WTC11 (cell line): Measurements from ENCODE around the gene DSEL. TPM values are rescaled to one million over a fixed set of nuclear protein-coding genes. Genes with fewer than 3 reads are reported as not detected.

Experiments
- ATAC-seq: fragments of 200-7000 bp; cut with Tn5 transposase; 2 replicates; pipeline ENCODE4 v1.10.0; 2021; ENCODE audit warnings: mild to moderate bottlenecking, moderate library complexity
- CTCF ChIA-PET: fragments of 300-600 bp; sonication (Branson Sonifier 250); formaldehyde crosslinking; loops from one replicate; lab custom pipeline; 2021; ENCODE audit warnings: antibody characterized with exemption; lab: Charles Lee
- POLR2A ChIA-PET: fragments of 350-600 bp; sonication (Branson Sonifier 250); formaldehyde crosslinking; loops from one replicate; lab custom pipeline; 2021; ENCODE audit warnings: antibody characterized with exemption; lab: Charles Lee
- DNase-seq: peaks from one replicate; pipeline ENCODE4 v3.0.0; 2021; ENCODE audit warnings: low spot score
- H3K27ac Mint-ChIP-seq: 2 replicates; pipeline ENCODE4 v1.8.0; 2021; ENCODE audit warnings: mixed read lengths
- H3K27me3 Mint-ChIP-seq: 2 replicates; pipeline ENCODE4 v1.8.0; 2021; ENCODE audit warnings: low read depth, mild to moderate bottlenecking, moderate library complexity, mixed read lengths
- H3K36me3 Mint-ChIP-seq: 2 replicates; pipeline ENCODE4 v1.8.0; 2021; ENCODE audit warnings: mixed read lengths
- H3K4me1 Mint-ChIP-seq: 2 replicates; pipeline ENCODE4 v1.8.0; 2022; ENCODE audit warnings: mixed read lengths
- H3K4me3 Mint-ChIP-seq: 2 replicates; pipeline ENCODE4 v1.8.0; 2021; ENCODE audit warnings: mild to moderate bottlenecking, moderate library complexity, mixed read lengths
- H3K9me3 Mint-ChIP-seq: 2 replicates; pipeline ENCODE4 v1.8.0; 2021; ENCODE audit warnings: mixed read lengths
- AR ChIP-seq: fragments of 250-450 bp; sonication (Bioruptor Pico); IDR thresholded peaks from 2 replicates; pipeline ENCODE4 v1.9.0; 2021; ENCODE audit warnings: mild to moderate bottlenecking
- ATF6 ChIP-seq: sonication (generic); formaldehyde crosslinking; IDR thresholded peaks from 2 replicates; pipeline ENCODE4 v1.8.1; 2023; ENCODE audit warnings: mild to moderate bottlenecking, missing genetic modification reagents
- E2F5 ChIP-seq: sonication (generic); formaldehyde crosslinking; IDR thresholded peaks from 2 replicates; pipeline ENCODE4 v1.8.1; 2022; ENCODE audit warnings: mild to moderate bottlenecking, moderate library complexity, missing genetic modification reagents
- EMX1 ChIP-seq: fragments of 250-450 bp; sonication (Bioruptor Pico); IDR thresholded peaks from 2 replicates; pipeline ENCODE4 v1.8.0; 2021; ENCODE audit warnings: mild to moderate bottlenecking
- ESRRA ChIP-seq: sonication (generic); formaldehyde crosslinking; IDR thresholded peaks from 2 replicates; pipeline ENCODE4 v1.8.1; 2022; ENCODE audit warnings: mild to moderate bottlenecking, missing genetic modification reagents, borderline replicate concordance
- GTF2I ChIP-seq: fragments of 250-450 bp; sonication (Bioruptor Pico); conservative IDR thresholded peaks from 2 replicates; pipeline ENCODE4 v1.4.0; 2021; ENCODE audit warnings: mild to moderate bottlenecking
- HMGA2 ChIP-seq: fragments of 250-450 bp; sonication (Bioruptor Pico); IDR thresholded peaks from 2 replicates; pipeline ENCODE4 v1.4.0; 2021; ENCODE audit warnings: mild to moderate bottlenecking, moderate library complexity
- IRF1 ChIP-seq: sonication (generic); formaldehyde crosslinking; IDR thresholded peaks from 2 replicates; pipeline ENCODE4 v1.8.0; 2023; ENCODE audit warnings: missing genetic modification reagents
- NFE2L1 ChIP-seq: sonication (generic); formaldehyde crosslinking; IDR thresholded peaks from 2 replicates; pipeline ENCODE4 v1.8.1; 2023; ENCODE audit warnings: missing genetic modification reagents
- PRRX2 ChIP-seq: fragments of 250-450 bp; sonication (Bioruptor Pico); IDR thresholded peaks from 2 replicates; pipeline ENCODE4 v1.8.0; 2021; ENCODE audit warnings: mild to moderate bottlenecking
- TEAD1 ChIP-seq: sonication (generic); formaldehyde crosslinking; IDR thresholded peaks from 2 replicates; pipeline ENCODE4 v1.8.0; 2022; ENCODE audit warnings: mild to moderate bottlenecking, missing genetic modification reagents
- TEAD4 ChIP-seq: sonication (generic); formaldehyde crosslinking; IDR thresholded peaks from 2 replicates; pipeline ENCODE4 v1.8.0; 2022; ENCODE audit warnings: mild to moderate bottlenecking, missing genetic modification reagents
- ZNF121 ChIP-seq: sonication (generic); formaldehyde crosslinking; IDR thresholded peaks from 2 replicates; pipeline ENCODE4 v1.8.0; 2023; ENCODE audit warnings: missing genetic modification reagents
- ZNF512 ChIP-seq: sonication (generic); formaldehyde crosslinking; IDR thresholded peaks from 2 replicates; pipeline ENCODE4 v1.8.1; 2022; ENCODE audit warnings: missing genetic modification reagents, borderline replicate concordance
- total RNA-seq: library from RNA; stranded (reverse); gene quantifications from 3 replicates; pipeline ENCODE4 v1.2.3, GENCODE V29; 2021

The DSEL gene
- total RNA-seq, 1 experiment from 2014 or later = 33.4 TPM

- no peak for TF ChIP-seq ATF6 (CRISPR knock-in tag)
Measured at GRCh38 chr18:67514901-67515540, 1.5 kb downstream of the DSEL start (continued).

GRCh38 chr18:67514465-67514864, 2.1 kb downstream of the DSEL start:
- no peak for ATAC-seq
- POLR2A ChIA-PET = no interaction called here

More at GRCh38 chr18:67514465-67514864, 2.1 kb downstream of the DSEL start:
- Mint-ChIP-seq H3K27me3 (no peaks in the 10 kb centered on the region), H3K27ac (no peak overlapping the region), H3K36me3 (peaks cover 56% of the 10 kb centered on the region), H3K4me1 (peaks cover 68% of the 10 kb centered on the region), H3K4me3 (peak overlapping the region; percentile 94), H3K9me3 (no peaks in the 10 kb centered on the region)
- CTCF ChIA-PET = interaction anchor here (1.2 kb wide), 1 partner anchor 299 kb away, joined by 3 read pairs; no protein-coding TSS in a partner anchor
- no peak for DNase-seq
- TF ChIP-seq AR (CRISPR knock-in tag) = no peak
- TF ChIP-seq GTF2I (CRISPR knock-in tag) = no peak
- no peak for TF ChIP-seq ZNF512 (CRISPR knock-in tag)
- TF ChIP-seq ZNF121 = no peak
- no peak for TF ChIP-seq TEAD1 (CRISPR knock-in tag)
- TF ChIP-seq E2F5 (CRISPR knock-in tag) = no peak
- TF ChIP-seq ESRRA (CRISPR knock-in tag) = no peak
- TF ChIP-seq PRRX2 (CRISPR knock-in tag) = no peak
- TF ChIP-seq HMGA2 = no peak
- no peak for TF ChIP-seq IRF1 (CRISPR knock-in tag)
- TF ChIP-seq NFE2L1 (CRISPR knock-in tag) = no peak
- no peak for TF ChIP-seq TEAD4
- TF ChIP-seq EMX1 (CRISPR knock-in tag) = no peak
- TF ChIP-seq ATF6 (CRISPR knock-in tag) = no peak
